ENCODE data around the gene EFNB3.

DNA sequence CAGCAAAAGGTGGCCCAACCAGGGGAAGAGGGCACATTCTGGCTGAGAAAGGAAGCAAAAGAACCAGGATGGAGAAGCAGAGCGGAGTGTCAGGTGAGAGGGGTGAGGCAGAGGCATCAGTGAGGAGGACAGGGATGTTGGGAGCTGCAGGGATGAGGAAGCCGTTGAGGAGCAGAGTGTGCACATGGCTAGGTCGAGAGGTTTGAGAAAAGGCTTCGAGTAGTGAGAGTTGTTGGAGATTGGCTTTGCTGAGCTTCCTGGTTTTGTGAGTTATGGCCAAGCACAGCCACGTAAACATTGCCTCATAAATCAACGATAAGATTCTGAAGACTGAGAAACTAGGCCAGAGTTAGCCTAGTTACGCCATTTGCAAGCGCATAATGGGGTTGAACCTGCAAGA is 39.4 kb downstream of the EFNB3 start:
- TF ChIP-seq GATA3 (IDR thresholded peaks at IDR 0.05; ENCODE audit: low read depth, low read length) (no peak), GATA2 (IDR thresholded peaks at IDR 0.05; ENCODE audit: low read depth, low read length) (no peak)
